Stimulated activated CD4-positive, alpha-beta T cell treated with anti-CD3 and anti-CD28 coated beads, Interleukin-2, amount 100 ng/mL, for 48 hours (primary cell): Measurements from ENCODE around the gene HNRNPA2B1.
A peak's percentile ranks its signal among the peaks of the same experiment; 100 is the strongest.

ENCODE experiments used
- DNase-seq, 2 donors: peaks; one replicate each; pipeline ENCODE4 v3.0.0-alpha.2; 2020

Gene HNRNPA2B1

GRCh38 chr7:26200444-26201246, at the start of gene HNRNPA2B1:
Gene HNRNPA2B1 (minus strand): TSS chr7:26200746. CDS start chr7:26200577, 169 bp downstream.
- peak; percentile 96 to 99 for DNase-seq

DNA sequence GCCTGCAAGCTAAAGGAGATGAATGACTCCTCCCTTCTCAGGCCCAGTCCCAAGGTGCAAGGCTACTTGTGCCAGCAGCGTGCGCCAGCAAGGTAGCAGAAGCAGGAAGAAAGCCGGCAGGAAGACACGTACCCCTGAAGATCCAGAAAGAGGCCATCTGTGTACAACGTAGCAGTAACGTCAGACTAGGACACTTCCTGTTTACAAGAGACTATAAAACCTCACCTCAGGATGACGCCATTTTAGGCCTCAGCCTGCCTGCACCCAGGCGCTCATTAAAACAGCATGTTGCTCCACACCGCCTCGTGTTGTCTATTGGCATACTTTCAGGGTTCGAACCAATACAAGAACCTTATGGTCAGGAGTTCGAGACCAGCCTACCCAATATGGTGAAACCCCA, 49.7 kb upstream of the HNRNPA2B1 start:
- no peak for DNase-seq

GRCh38 chr7:26245150-26245549, 44.6 kb upstream of the HNRNPA2B1 start:
- no peak for DNase-seq

DNA sequence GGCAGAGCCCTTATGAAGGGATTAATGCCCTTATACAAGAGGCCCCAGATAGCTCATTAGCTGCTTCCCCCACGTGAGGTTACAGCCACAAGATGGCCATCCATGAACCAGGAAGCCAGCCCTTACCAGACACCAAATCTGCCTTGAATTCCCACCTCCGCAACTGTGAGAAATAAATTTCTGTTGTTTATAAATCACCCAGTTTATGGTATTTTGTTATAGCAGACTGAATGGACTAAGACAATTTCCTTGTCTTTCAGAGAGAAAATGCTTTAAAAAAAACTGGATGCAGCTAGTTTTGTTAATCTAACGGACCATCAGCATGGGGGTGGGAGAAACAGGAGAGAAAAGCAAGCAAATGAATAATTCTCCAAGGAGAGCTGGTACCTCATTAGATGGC, 37.5 kb upstream of the HNRNPA2B1 start:
- DNase-seq, result no peak

- DNase-seq, result no peak
Observed at GRCh38 chr7:26237035-26237807, 36.7 kb upstream of the HNRNPA2B1 start.

- no peak for DNase-seq
Observed at GRCh38 chr7:26233902-26234511, 33.5 kb upstream of the HNRNPA2B1 start.

DNA sequence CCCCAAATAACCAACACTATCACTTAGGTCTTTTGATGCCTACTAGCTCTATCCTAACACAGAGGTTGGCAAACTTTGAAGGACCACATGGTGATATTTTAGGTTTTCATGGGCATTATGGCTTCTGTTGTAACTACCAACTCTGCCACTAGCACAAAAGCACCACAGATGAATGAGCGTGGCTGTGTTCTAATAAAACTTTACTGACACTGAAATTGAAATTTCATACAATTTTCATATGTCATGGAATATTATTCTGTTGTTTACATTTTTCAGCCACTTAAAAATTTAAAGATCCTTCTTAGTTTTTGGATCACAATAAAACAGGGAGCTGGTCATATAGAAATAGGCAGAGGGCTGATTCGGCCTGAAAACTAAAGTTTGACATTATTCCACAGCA, 27.4 kb upstream of the HNRNPA2B1 start:
- no peak for DNase-seq

GRCh38 chr7:26224359-26224758, 23.8 kb upstream of the HNRNPA2B1 start:
- DNase-seq, result no peak

DNA sequence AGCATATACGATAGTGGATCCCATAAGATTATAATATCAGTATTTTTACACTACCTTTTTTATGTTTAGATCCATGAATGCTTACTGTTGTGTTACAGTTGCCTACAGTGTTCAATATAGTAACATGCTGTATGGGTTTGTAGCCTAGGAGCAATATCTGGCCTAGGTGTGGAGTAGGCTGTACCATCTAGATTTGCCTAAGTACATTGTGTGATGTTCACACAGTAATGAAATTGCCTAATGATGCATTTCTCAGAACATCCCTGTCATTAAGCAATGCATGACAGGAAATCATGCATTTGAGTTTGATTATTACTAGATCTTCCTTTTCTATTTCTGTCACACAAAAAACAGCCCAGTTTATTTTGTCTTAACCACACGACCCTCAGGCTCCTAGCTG, 15.5 kb upstream of the HNRNPA2B1 start:
- DNase-seq, result no peak

DNA sequence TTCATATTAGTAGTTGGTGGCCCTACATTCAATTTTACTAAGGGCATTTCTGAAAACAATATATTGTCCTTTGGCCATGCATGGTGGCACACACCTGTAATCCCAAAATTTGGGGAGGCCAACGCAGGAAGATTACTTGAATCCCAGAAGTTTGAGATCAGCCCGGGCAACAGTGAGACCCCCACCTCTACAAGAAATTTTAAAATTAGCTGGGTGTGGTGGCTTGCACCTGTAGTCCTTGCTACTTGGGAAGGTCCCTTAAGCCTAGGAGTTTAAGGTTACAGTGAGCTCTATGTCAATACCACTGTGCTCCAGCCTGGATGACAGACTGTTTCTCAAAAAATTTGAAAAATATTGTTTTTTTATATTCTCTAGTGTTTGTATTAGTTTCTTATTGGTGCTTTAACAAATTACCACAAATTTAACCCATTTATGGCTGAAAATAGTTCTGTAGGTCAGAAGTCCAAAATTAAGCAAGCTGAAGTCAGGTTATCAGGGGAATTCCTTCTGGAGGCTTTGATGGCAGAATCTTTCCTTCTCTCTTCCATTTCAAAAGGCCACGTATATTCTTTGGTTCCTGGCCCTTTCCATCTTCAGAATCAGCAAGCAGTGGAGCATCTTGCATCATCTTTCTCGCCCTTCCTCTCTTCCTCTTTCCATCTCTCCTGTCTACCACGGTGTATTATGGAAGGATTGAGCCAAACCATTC, 13.4 kb upstream of the HNRNPA2B1 start:
- DNase-seq, result no peak

DNA sequence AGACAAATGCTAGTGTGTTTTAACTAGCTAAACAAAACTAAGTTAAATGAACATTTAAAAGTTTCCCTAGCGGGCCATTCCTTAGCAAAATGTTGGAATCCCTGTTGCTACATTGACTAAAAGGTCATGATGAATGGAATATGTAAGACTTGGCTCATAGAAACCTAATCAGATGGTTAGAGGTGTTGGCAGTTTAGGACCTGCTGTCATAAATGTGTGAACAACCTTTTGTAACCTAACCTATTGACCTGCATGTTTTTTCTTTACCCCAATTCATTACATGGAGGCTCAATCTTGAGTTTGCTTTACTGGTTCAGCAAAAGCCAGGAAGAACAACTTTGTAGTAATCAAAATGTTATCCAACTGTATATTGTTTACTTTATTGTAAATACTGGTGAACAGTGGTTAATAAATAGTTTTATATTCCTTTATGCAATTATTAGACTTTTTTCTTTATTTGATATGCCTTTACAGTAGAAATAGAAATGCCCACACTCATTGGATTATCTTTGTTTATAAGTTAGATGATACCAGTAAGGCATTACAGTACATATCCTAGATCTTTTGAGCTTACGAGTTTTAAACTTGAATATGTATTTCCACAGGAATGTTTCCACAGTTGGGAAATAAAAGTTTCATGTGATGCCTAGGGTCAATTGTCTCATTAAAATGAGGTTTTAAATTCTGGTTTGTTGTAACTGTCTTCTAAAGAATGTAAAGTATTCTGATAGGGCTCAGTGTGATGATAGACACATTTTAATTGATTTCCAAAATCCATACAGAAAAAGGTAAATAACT, 12.6 kb upstream of the HNRNPA2B1 start:
- no peak for DNase-seq

- DNase-seq, result no peak
Observed at GRCh38 chr7:26208040-26208439, 7.5 kb upstream of the HNRNPA2B1 start.

- no peak for DNase-seq
Observed at GRCh38 chr7:26203016-26203415, 2.5 kb upstream of the HNRNPA2B1 start.

DNA sequence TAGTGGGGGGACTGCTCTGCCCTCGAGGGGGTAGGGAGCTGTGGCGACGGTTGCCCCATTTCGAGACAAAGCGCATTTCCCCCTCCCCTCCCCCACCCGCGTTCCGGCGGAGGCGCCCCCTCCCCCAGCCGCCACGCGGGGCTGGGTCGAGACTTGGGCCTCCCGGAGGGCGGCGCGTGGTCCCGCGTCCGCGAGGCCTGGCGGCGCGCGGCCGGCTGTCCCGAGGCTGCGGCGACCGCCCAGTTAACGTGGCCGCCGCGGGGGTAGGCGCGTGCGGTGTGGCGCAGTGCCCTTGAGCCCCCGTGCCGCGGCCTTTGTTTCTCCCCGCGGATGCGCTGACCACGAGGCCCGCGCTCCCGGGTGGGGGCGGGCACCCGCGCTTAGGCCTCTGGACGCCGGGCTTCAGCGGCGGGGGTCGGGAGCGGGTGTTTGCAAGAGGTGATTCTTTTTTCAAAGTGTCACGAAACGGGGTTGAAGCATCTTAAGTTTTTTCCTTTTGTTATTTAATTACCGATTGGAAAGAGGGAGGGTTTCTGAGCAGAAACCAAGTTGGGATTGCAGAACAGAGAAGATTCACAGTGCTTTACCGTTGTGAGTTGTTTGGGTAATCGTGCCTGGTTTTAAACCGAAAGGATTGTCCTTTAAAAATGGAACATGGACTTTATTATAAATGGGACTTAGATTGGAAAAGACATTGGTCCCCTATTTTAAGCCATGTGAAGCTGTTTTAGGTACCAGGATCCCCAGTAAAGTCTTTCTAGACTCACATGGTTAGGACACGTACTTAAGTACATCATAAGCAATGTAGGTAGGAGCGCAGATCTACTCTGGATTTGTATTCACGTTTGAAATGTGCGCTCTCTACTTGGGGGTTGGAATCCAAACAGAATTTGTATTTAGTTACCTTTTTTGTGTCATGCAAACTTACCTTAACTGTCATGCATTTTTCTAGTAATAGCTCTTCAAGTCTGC, 1.8 kb upstream of the HNRNPA2B1 start:
- DNase-seq, result peak; percentile 46 to 51

- DNase-seq, result peak; percentile 83
Observed at GRCh38 chr7:26201247-26202018, 887 bp upstream of the HNRNPA2B1 start, which contains the start of gene CBX3. Gene CBX3 (plus strand): TSS chr7:26201745. CDS start chr7:26202999, 1,254 bp downstream.

GRCh38 chr7:26200038-26200443, 505 bp downstream of the HNRNPA2B1 start:
- DNase-seq, result peak; percentile 70 to 74

GRCh38 chr7:26199301-26200037, 1.1 kb downstream of the HNRNPA2B1 start:
- DNase-seq, result peak; percentile 49 to 50

- no peak for DNase-seq
Observed at GRCh38 chr7:26198781-26199169, 1.8 kb downstream of the HNRNPA2B1 start.

DNA sequence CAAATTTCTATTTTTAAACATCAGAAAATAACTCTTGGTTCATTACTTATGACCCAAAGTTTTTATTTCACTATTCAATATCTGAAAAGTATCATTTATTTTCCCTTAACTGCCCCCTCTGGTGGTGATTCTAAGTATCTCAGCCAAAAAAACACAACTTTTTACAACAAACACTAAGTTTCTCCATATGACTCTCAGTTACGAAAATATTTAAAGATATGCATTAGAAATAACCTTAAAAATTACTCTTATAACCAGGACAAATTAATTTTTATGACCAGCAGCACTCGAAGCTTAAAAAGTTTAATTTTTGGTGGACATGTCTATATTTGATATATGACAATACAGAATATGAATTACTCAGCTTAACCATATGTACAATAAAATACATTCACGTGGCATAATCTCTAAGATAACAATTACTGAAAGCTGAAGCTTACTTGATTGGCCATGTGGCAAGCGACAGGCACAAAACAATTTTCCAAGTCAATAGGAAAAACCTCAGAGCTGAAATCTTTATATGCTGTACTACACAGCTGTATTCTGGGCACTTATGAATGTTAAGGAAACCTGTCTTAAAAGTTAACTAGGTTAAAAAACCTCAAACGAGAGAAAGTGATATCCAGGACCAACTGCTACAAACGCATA, 2.3 kb downstream of the HNRNPA2B1 start:
- no peak for DNase-seq
